A172 (cell line): ENCODE measurements around the gene SLC5A5. TPM values are rescaled to one million over a fixed set of nuclear protein-coding genes. Genes with fewer than 3 reads are reported as not detected.
"Not testable (repeated sequence)": the region's sequence is repeated elsewhere in the genome, so short reads cannot be mapped to it uniquely, and the experiment has no call there.

Experiments used
- DNase-seq: peaks from one replicate; pipeline ENCODE4 v3.0.0-alpha.2; 2015; ENCODE audit warnings: low spot score
- total RNA-seq: library from RNA; depleted of rRNA; stranded (reverse); fragments of >200 nt; shearing (Covaris generic); gene quantifications from 2 replicates; pipeline ENCODE4 v1.2.3, GENCODE V29; 2014

Gene SLC5A5
- total RNA-seq, 1 experiment from 2014 or later: not detected

DNA sequence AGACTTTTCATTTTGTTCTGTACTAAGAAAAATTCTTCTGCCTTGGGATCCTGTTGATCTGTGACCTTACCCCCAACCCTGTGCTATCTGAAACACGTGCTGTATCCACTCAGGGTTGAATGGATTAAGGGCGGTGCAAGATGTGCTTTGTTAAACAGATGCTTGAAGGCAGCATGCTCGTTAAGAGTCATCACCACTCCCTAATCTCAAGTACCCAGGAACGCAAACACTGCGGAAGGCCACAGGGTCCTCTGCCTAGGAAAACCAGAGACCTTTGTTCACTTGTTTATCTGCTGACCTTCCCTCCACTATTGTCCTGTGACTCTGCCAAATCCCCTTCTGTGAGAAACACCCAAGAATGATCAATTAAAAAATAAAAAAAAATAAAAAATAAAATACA, 47.4 kb downstream of the SLC5A5 start:
- not testable (repeated sequence) for DNase-seq

DNA sequence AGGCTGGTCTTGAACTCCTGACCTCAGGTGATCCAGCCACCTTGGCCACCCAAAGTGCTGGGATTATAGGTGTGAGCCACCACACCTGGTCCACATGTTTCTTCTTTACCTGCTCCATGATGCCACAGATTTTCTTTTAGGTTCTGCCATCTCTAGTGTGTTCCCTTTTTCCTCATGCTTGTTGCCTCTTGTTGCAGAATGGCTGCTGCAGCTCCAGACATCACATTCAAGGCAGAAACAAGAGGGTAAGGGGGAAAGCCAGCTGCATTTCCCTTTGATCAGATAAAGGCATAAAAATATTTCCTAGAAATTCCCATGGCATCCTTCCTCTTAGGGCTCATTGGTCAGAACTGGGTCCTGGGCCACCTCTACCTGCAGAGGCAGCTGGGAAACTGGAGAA, 48.8 kb downstream of the SLC5A5 start:
- no peak for DNase-seq

DNA sequence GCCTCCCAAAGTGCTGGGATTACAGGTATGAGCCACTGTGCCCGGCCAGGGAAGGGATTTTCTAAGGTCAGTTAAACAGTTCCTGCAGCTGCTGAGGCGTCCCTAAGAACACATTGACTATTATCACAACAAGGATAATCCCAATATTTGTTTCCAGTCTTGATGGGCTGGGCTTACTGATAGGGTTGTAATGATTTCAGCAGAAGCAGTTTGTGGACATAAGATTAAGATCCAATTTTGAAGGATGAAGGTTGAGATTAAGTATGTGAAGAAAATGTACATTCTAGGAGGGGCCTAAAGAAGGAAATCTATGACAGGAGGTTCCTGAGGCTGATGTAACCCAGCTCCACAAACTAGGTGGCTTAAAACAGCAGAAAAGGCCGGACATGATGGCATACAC, 50.4 kb downstream of the SLC5A5 start:
- no peak for DNase-seq

DNA sequence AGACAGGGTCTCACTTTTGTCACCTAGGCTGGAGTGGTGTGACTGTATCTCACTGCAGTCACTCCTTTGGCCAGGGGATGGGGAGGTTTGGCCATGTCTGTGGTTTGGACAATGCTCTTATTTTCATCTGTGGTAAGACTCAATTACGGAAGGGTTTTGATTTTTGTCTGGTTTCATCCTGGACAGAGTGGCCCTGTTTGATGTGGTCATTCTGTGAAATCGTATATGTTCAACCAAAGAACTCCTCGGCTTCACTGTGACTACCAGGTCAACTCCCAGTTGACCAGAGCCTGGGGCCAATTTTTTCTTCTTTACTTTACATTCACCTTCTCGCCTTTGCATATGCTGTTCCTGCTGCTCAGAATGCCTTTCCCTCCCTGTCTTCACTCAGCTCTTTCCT, 54.3 kb downstream of the SLC5A5 start:
- DNase-seq: no peak

DNA sequence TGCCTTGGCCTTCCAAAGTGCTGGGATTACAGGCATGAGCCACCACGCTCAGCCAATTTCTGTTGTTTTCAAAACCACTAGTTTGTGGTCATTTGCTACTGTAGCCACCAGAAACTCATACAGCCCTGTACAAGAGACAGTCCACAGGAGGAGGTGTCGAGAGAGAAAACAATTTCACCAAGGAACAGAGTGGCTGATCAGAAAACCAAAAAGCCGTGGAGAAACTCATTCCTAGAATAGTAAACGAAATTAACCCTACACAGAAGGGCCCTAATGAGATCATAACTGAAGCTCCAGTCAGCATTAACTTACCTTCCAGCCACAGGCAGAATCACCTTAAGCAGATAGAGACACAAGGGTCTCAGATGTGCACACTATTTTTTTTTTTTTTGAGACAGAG, 57.3 kb downstream of the SLC5A5 start:
- no peak for DNase-seq

DNA sequence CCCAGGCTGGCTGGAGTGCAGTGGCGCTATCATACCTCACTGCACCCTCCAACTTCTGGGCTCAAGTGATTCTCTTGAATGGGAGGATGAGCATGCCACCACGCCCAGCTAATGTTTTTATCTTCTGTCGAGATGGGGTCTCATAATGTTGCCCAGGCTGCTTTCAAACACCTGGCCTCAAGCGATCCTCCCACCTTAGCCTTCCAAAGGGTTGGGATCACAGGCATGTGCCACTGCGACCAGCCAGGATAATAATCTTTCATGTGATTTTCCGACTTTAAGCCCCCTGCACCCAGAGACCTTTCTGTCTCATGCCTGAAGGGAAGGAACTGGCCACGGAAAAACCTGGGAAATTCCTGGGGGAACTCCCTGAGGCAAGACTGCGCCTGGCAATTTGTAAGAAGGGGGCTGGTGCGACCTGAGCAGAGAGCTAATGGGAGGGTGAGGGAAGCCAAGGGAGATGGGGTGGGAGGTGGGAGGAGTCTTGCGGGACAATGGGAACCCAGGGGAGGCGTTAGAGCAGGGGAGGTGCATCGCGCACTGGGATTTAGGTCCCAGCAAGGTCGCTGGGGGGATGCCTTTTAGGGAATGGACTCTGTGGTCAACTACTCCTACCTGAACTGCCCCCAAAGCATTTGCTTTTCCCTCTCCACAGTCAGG, 59.9 kb downstream of the SLC5A5 start:
- DNase-seq: peak; percentile 37

DNA sequence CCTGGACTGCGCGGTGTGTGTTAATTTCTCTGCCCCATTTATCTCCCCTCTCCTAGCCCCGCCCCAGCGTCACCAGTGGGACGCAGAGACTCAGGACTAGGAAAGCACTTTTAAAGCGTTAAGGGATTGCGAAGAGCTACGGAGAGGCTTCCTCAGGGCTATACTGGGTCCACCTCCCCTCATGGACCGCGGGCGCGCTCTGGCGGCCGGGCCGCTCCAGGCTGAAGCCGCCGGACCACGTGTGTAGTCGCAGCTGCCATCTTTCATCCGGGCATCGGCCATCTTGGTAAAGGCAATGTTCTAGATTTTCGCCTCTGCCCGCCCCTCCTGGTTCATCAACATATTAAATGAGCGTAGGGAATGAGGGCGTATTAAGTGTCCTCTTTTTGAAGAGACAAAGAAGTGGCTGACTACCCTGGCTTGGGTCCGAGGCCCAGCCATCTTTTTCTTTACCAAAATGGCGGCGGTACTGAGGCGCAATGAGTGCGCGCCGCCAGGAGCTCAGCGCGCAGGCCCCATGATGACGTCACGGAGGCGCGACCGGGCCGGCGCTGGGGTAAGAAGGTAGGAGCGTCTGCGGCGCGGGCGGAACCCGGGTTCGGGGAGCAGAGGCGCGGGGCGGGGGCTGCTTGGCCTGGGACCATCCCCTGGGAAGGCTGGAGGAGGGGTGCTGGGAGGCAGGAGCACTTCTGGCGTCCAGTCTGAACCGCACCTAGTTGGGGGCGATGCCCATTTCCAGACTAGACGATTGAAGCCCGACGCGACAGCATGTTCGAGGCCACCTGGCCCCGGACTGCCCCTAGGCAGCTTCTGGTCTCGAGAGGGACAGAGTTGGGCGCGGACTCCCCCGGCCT, 61.0 kb downstream of the SLC5A5 start, which contains the start of gene CCDC124:
CCDC124 (plus strand) TSS at position 531 of the 854 bp plus-strand sequence. CDS start 3,406 bp downstream, outside the sequence.
- DNase-seq: peak; percentile 90

DNA sequence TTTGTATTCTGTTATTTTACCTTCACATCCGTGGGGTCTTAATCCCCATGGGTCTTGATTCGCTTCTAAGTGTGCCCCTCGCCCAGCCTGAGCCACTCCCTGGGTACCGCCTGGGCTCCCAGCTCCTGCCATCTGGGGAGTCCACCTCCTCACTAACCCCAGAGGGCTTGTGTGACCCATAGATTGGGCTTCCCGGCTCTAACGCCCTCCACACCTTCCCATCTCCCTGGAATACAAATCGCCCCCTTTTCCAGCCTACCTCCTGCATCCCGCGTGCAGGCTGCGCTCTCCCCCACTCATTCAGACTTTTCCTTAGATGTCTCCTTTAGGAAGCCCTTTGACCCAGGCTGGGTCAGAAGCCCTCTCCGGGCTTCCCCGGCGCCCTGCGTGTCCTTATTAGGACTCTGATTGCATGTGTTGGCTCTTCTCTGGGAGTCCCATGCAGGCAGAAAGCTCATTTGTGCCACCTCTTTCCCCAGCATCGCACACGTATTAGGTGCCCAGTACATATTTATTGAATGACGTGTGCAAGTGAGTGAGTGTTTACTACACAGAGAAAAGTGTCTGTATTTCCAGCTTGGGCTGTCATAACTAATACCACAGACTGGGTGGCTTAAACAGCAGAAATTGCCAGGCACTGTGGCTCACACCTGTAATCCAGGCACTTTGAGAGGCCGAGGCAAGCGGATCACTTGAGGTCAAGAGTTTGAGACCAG, 61.8 kb downstream of the SLC5A5 start:
- DNase-seq: peak; percentile 51

DNA sequence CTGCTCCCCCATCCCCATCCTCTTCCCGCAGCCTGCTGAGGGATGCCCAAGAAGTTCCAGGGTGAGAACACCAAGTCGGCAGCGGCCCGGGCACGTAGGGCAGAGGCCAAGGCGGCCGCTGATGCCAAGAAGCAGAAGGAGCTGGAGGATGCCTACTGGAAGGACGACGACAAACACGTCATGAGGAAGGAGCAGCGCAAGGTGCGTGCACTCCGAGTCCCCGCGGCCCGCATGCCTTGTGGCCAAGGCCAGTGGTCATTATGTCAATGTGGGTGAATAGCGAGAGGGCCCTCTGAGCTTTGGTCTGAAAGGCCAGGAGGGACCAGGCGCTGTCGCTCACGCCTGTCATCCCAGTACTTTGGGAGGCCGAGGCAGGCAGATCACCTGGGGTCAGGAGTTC, 64.6 kb downstream of the SLC5A5 start:
- DNase-seq: no peak

DNA sequence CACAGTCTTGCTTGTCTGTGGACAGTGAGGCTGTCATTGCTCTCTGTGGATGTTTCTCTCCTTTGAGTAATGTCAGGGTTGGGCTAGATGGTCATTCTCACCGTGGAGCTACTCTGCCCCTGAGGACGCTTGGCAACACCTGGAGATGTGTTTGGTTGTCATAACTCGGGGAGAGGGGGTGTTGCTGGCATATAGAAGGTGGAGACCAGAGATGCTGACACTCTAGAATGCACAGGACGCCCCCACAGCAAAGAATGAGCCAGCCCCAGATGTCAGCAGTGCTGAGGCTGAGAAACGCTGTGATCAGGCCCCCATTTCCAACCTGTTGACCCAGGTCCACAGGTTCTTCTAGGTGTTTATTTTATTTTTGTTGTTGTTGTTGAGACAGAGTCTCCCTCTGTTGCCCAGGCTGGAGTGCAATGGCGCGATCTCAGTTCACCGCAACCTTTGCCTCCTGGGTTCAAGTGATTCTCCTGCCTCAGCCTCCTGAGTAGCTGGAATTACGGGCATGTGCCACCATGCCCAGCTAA, 65.7 kb downstream of the SLC5A5 start:
- no peak for DNase-seq

DNA sequence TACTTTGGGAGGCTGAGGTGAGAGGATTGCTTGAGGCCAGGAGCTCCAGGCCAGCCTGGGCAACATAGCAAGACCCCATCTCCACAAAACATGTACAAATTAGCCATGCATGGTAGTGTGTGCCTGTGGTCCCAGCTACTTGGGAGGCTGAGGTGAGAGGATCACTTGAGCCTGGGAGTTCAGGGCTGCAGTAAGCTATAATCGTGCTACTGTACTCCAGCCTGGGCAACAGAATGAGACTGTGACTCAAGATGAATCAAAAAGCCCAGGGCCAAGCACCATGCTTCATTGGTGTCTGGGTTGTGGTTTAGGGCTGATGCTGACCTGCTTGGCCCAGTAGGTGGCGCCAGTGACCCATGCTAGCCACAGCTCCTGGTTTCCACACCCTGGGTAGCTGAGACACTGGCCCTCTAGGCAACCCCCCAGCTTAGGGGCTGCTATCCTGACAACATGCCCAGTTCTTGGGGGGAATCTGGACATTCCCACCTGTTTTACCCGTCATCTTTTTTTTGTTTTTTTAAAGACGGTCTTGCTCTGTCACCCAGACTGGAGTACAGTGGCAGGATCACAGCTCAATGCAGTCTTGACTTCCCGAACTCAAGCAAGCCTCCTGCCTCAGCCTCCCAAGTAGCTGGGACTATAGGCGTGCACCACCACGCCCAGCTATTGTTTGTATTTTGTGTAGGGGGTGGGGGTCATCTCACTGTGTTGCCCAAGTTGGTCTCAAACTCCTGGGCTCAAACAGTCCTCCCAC, 66.5 kb downstream of the SLC5A5 start:
- DNase-seq: peak; percentile 90

DNA sequence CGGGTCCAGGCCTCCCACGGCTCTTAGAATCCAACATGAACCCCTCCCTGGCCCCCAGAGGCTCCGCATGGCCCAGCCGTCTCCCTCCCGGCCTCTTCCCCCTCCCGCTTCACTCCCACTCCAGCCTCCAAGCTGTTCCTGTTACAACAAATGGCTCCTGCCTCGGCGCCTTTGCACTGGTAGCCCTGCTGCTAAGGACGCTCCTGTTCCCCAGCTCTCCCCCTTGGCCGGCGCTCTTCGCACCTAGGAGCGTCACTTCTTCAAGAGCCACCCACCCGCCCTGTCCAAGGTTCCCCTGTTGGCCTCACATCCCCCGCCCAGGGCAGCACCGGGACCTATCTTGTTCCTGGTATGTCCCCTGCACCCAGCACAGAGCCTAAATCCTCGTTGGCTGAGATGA, 70.4 kb downstream of the SLC5A5 start:
- DNase-seq: no peak

DNA sequence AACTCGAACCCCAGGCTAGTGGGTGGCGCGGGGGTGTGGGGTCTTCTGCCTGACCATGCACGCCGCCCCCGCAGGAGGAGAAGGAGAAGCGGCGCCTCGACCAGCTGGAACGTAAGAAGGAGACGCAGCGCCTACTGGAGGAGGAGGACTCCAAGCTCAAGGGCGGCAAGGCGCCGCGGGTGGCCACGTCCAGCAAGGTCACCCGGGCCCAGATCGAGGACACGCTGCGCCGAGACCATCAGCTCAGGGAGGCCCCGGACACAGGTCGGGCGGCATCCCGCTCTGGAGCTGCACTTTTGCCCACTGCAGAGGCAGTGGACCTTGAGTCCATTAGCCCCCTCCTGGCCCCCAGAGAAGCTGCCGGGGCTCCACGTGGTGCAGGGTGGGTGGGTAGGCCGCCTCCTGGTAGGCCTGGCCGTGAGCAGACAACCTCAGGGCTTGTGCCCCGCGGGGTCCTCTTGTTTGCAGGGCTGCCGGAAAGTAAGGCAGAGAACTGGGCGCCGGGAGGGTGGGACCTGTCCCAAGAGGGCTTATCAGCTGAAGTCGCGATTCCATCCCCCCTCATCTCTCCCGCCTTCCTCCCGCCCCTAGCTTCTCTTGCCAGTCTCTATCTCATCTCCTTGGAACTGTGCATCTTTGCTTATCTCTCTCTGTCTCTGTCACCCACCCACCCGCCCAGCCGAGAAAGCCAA, 71.0 kb downstream of the SLC5A5 start:
- no peak for DNase-seq

DNA sequence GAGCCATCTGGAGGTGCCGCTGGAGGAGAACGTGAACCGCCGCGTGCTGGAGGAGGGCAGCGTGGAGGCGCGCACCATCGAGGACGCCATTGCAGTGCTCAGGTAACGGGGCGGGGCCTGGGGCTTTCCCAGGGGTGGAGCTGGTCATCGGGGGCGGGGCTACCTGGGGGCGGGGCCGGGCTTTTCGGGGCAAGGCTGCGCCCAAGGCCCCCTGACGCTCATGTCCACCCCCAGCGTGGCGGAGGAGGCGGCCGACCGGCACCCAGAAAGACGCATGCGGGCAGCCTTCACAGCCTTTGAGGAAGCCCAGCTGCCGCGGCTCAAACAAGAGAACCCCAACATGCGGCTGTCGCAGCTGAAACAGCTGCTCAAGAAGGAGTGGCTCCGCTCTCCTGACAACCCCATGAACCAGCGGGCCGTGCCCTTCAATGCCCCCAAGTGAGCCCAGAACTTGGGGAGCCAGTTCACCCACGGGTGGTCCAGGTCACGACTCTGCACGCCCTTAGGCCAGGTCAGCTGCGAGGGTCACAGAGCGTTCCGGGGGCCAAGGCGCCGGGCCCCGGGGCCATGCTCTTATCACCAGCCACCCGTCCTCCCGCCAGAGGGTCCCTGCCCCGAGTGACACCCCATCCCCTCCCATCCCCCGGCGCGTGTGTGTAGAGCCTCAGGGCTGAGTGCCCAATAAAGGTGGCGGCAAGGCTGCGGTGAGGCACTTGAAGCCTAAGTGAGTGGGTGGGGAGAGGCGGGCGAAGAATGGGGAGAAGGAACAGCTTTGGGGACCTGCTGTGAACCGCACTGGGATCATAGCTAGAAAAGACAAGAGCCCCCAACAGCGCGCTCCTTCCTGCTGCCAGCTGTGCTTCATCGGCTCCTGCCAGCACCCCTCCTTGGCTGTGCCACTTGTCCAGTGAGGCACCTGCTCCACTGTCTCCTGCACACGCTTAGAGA, 71.8 kb downstream of the SLC5A5 start:
- no peak for DNase-seq

DNA sequence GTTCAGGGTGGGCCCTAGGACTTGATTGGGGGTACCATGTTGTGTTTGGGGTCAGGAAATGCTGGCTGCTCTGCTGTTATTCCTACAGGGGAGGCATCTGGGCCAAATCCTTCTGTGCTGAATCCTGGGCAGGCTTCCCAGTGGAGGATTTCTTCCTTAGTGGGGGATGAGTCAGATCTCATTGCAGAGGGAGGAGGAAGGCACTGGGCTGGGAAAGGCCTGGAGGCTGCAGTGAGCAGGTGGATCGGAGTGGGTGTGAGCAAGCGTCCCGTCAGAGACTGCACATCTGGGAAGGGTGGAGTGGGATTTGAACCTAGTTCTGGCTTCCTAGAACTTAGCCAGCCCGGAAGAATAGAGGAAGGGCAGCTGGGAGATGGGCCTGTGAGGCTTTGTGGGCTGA, 72.6 kb downstream of the SLC5A5 start:
- peak; percentile 85 for DNase-seq
